ENCODE data around the gene SH2D4B. TPM values are rescaled to one million over a fixed set of nuclear protein-coding genes. Genes with fewer than 3 reads are reported as not detected.

SH2D4B gene
- total RNA-seq, 1 experiment from 2014 or later: 0.22 TPM

DNA sequence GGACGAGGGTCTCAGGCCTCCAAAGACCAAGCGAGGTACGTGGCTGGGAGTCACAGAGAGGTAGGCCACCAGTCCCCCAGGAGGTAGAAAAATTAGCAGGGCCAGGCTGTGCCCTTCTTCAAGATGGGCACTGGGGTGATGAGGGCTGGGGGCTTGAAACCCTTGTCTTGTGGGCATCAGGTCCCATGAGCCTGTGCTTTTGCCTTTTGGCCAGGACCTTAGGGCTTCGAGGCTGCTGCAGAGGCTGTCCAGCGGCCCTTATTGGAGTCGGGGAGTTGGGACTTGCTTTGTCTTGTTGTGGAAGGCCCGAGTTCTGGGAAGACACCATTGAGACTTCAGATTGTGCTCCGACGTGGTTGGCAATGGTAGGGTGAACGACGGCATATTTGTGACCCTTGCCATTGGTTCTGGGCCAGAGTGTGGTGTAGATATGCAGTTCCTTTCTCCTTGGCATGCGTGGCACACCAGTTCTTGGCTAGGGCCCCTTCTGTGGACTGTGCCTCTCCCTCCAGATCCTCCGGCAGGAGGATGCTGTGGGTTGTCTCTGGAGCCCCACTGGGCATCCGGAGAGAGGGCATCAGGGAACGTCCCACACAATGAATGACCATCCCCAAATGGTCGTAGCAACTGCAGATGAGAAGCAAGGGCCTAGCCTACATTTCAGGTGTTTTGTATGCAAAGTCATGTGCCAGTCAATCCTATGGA is 931 bp downstream of the SH2D4B start:
- Histone ChIP-seq H3K9me3 (ENCODE audit: control insufficient read depth in 1 of 2, insufficient read depth in 1 of 2, low read depth in 1 of 2, low read length in 2 of 2) (no peaks in the 10 kb centered on the region), H3K4me2 (ENCODE audit: low read length) (no peak overlapping the region), H3K79me2 (ENCODE audit: insufficient read depth, low read length) (no peaks in the 10 kb centered on the region), H3K4me1 (ENCODE audit: control insufficient read depth in 1 of 2, insufficient read depth in 2 of 2, low read length in 2 of 2) (peaks cover 3 to 26% of the 10 kb centered on the region in 2 experiments; a peak in 2 of 4 replicates), H2AFZ (ENCODE audit: low read depth, low read length, poor library complexity, severe bottlenecking) (no peak overlapping the region), H4K20me1 (ENCODE audit: insufficient read depth) (no peaks in the 10 kb centered on the region), H3K27me3 (ENCODE audit: insufficient read depth, low read length) (no peaks in the 10 kb centered on the region), H3K4me3 (replicated peaks in 1 of 2; ENCODE audit: low read depth in 1 of 2, low read length in 2 of 2) (no peak overlapping the region), H3K9me2 (ENCODE audit: insufficient read depth) (no peaks in the 10 kb centered on the region), H3K36me3 (ENCODE audit: control insufficient read depth in 1 of 2, insufficient read depth in 2 of 2, low read length in 2 of 2) (no peaks in the 10 kb centered on the region), H3K9ac (ENCODE audit: low read length) (no peak overlapping the region), H3K27ac (ENCODE audit: low read depth, low read length) (no peak overlapping the region)
- BruUV-seq (replicated peaks): no TSS peak
- ChIA-PET CTCF (no interaction called here), RAD21 (ENCODE audit: low non-redundant PET in 1 of 2, low total read pairs in 2 of 2, uncharacterized antibody in 2 of 2, unreplicated experiment in 2 of 2) (no interaction called here), POLR2A (no interaction called here)
- DNase-seq (ENCODE audit: low read depth, low spot score) (no peak), ATAC-seq (no peak)
- TF ChIP-seq, protein P1, sequence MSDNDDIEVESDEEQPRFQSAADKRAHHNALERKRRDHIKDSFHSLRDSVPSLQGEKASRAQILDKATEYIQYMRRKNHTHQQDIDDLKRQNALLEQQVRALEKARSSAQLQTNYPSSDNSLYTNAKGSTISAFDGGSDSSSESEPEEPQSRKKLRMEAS (IDR thresholded peaks at IDR 0.05): no peak
- TF ChIP-seq SP1 (IDR thresholded peaks at IDR 0.05; ENCODE audit: low read depth): no peak
- TF ChIP-seq YY1 (IDR thresholded peaks at IDR 0.05; ENCODE audit: extremely low read depth, insufficient replicate concordance, low read depth, low read length): no peak
- TF ChIP-seq SIN3A (IDR thresholded peaks at IDR 0.05; ENCODE audit: low read depth): no peak
- TF ChIP-seq ZNF274 (IDR thresholded peaks at IDR 0.05; ENCODE audit: low read depth, low read length): no peak
- intact Hi-C loops (cut with micrococcal nuclease): loop anchor here (10.0 kb wide), 1 partner anchor 284 kb away; no protein-coding TSS in a partner anchor

DNA sequence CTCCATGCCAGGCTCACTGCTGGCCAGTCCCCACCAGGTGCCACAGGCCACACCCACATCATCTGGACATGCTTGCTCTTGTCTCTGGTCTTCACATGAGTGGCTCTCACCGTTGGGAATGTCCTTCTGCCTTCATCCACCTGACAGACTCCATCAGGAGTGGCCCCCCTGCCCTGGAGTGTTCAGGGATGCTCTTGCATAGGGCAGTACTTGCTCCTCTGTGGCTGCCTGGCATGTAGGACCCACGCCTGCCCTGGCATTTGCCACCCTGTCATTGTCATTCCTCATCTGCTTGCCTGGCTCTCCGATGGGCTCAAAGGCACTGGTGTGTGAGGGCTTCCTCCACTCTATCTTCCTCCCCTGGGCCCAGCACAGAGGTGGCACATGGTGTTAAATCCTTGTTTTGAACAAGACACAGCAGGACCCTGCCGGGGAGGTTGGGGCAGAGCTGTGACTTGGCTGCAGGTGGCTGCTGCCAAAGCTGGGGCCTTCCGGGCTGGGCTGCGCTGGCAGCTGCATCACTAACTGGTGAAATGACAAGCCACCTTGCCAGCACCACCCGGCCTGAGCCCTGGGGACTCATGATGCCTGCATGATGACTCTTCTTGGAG is 1.8 kb downstream of the SH2D4B start:
- H4K20me1 ChIP-seq (ENCODE audit: insufficient read depth): no peaks in the 10 kb centered on the region
- RAD21 ChIA-PET (ENCODE audit: low non-redundant PET in 1 of 2, low total read pairs in 2 of 2, uncharacterized antibody in 2 of 2, unreplicated experiment in 2 of 2): no interaction called here
- no peak overlapping the region for H2AFZ ChIP-seq (ENCODE audit: low read depth, low read length, poor library complexity, severe bottlenecking)
- DNase-seq (ENCODE audit: low read depth, low spot score) (no peak), ATAC-seq (no peak)
- H3K79me2 ChIP-seq (ENCODE audit: insufficient read depth, low read length): no peaks in the 10 kb centered on the region
- CTCF ChIA-PET: no interaction called here
- no peak overlapping the region for H3K4me2 ChIP-seq (ENCODE audit: low read length)
- no peaks in the 10 kb centered on the region for H3K36me3 ChIP-seq (ENCODE audit: control insufficient read depth in 1 of 2, insufficient read depth in 2 of 2, low read length in 2 of 2)
- no peaks in the 10 kb centered on the region for H3K27me3 ChIP-seq (ENCODE audit: insufficient read depth, low read length)
- peaks cover 3 to 26% of the 10 kb centered on the region in 2 experiments; a peak in 2 of 4 replicates for H3K4me1 ChIP-seq (ENCODE audit: control insufficient read depth in 1 of 2, insufficient read depth in 2 of 2, low read length in 2 of 2)
- H3K9ac ChIP-seq (ENCODE audit: low read length): no peak overlapping the region
- BruUV-seq (replicated peaks): no TSS peak
- no peaks in the 10 kb centered on the region for H3K9me3 ChIP-seq (ENCODE audit: control insufficient read depth in 1 of 2, insufficient read depth in 1 of 2, low read depth in 1 of 2, low read length in 2 of 2)
- no peak overlapping the region for H3K27ac ChIP-seq (ENCODE audit: low read depth, low read length)
- intact Hi-C loops (cut with micrococcal nuclease): loop anchor here (10.0 kb wide), 1 partner anchor 285 kb away; no protein-coding TSS in a partner anchor
- POLR2A ChIA-PET: no interaction called here
- H3K9me2 ChIP-seq (ENCODE audit: insufficient read depth): no peaks in the 10 kb centered on the region
- no peak overlapping the region for H3K4me3 ChIP-seq (replicated peaks in 1 of 2; ENCODE audit: low read depth in 1 of 2, low read length in 2 of 2)
- no peak for TF ChIP-seq POLR2AphosphoS5 (IDR thresholded peaks at IDR 0.05; ENCODE audit: low read depth, low read length)
- no peak for TF ChIP-seq JUND (IDR thresholded peaks at IDR 0.05)
- TF ChIP-seq FOSL1 (IDR thresholded peaks at IDR 0.05; ENCODE audit: low read depth): no peak
- TF ChIP-seq, protein P2, sequence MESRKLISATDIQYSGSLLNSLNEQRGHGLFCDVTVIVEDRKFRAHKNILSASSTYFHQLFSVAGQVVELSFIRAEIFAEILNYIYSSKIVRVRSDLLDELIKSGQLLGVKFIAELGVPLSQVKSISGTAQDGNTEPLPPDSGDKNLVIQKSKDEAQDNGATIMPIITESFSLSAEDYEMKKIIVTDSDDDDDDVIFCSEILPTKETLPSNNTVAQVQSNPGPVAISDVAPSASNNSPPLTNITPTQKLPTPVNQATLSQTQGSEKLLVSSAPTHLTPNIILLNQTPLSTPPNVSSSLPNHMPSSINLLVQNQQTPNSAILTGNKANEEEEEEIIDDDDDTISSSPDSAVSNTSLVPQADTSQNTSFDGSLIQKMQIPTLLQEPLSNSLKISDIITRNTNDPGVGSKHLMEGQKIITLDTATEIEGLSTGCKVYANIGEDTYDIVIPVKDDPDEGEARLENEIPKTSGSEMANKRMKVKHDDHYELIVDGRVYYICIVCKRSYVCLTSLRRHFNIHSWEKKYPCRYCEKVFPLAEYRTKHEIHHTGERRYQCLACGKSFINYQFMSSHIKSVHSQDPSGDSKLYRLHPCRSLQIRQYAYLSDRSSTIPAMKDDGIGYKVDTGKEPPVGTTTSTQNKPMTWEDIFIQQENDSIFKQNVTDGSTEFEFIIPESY (IDR thresholded peaks at IDR 0.05; ENCODE audit: extremely low read depth, insufficient replicate concordance, low read length): no peak
- TF ChIP-seq EGR1 (IDR thresholded peaks at IDR 0.05; ENCODE audit: low read depth): no peak
- no peak for TF ChIP-seq SRF (IDR thresholded peaks at IDR 0.05; ENCODE audit: low read depth)
